K562 (cell line): Measurements from ENCODE around the gene MRPL55. TPM values are rescaled to one million over a fixed set of nuclear protein-coding genes. Genes with fewer than 3 reads are reported as not detected.
A peak's percentile ranks its signal among the peaks of the same experiment; 100 is the strongest.

ENCODE experiments used
- ATAC-seq: fragments of 200-7000 bp; cut with Tn5 transposase; 3 replicates; pipeline ENCODE4 v1.9.1; 2020; ENCODE audit warnings: moderate library complexity
- BruUV-seq: library from RNA; stranded (reverse); fragments of 400-500 nt; replicated peaks from 2 replicates; lab custom pipeline; 2021; lab: Mats Ljungman, UMichigan
- CTCF ChIA-PET: fragments of 300-600 bp; formaldehyde crosslinking; extraction: SDS; loops from one replicate; lab custom pipeline; 2021; ENCODE audit warnings: low intra/inter-chr PET ratio; lab: Yijun Ruan, JAX
- POLR2A ChIA-PET: fragments of 300-600, 350-650 bp; sonication (Branson Sonifier 250); formaldehyde crosslinking; extraction: SDS; loops from one replicate; lab custom pipeline; 2021; ENCODE audit warnings: antibody characterized with exemption, inconsistent platforms; lab: Yijun Ruan, JAX
- DNase-seq, 4 experiments: peaks; one replicate each; pipeline versions ENCODE4 v3.0.0 to v3.0.0-alpha.2; 2011 to 2018; ENCODE audit warnings: low spot score in 3 of 4, mixed read lengths in 3 of 4; ENCODE audit errors: extremely low read depth in 1 of 4
- FAIRE-seq: peaks from 2 replicates; lab custom pipeline; 2011; peaks lifted over from hg19 to GRCh38; lab: Jason Lieb, UNC
- H2AFZ ChIP-seq: 2 replicates; pipeline ENCODE4 v1.6.0; 2011; ENCODE audit warnings: low read depth, low read length, control low read depth, inconsistent platforms
- H3K27ac ChIP-seq: fragments of 200-600 bp; 3 replicates; pipeline ENCODE4 v1.8.0; 2011; ENCODE audit warnings: low read depth, mild to moderate bottlenecking, control low read depth, inconsistent platforms, low read length, moderate library complexity, mixed read lengths; ENCODE audit errors: extremely low read depth
- H3K27me3 ChIP-seq, 2 experiments: fragments of 300-600 bp in 1 of 2; 2 replicates in 1 of 2; 3 replicates in 1 of 2; pipeline versions ENCODE4 v1.6.0 to v1.8.0; 2011; ENCODE audit warnings: inconsistent platforms in 2 of 2, low read length in 2 of 2, mild to moderate bottlenecking in 1 of 2, mixed read lengths in 1 of 2, moderate library complexity in 1 of 2; ENCODE audit not compliant: control insufficient read depth in 2 of 2, insufficient read depth in 2 of 2
- H3K36me3 ChIP-seq: fragments of 300-600 bp; 3 replicates; pipeline ENCODE4 v1.8.0; 2011; ENCODE audit warnings: mild to moderate bottlenecking, low read length, inconsistent platforms; ENCODE audit not compliant: control insufficient read depth, insufficient read depth
- H3K4me1 ChIP-seq, 2 experiments: fragments of 200-600 bp in 1 of 2; replicated peaks in 1 of 2; 2 replicates in 1 of 2; 3 replicates in 1 of 2; pipeline versions ENCODE4 v1.5.1 to v1.8.0; 2011; ENCODE audit warnings: inconsistent platforms in 2 of 2, low read length in 2 of 2, mild to moderate bottlenecking in 1 of 2, mixed read lengths in 1 of 2, moderate library complexity in 1 of 2; ENCODE audit not compliant: control insufficient read depth in 2 of 2, insufficient read depth in 2 of 2
- H3K4me2 ChIP-seq: 2 replicates; pipeline ENCODE4 v1.6.1; 2011; ENCODE audit warnings: low read length, control low read depth, inconsistent platforms, mixed read lengths; ENCODE audit not compliant: insufficient read depth
- H3K4me3 ChIP-seq: fragments of 200-600 bp; sonication (generic), shearing (Covaris generic); 2 replicates; pipeline ENCODE4 v1.5.1; 2016; ENCODE audit warnings: control low read depth, inconsistent platforms
- H3K79me2 ChIP-seq: fragments of 200-600 bp; 3 replicates; pipeline ENCODE4 v1.8.0; 2011; ENCODE audit warnings: low read length, inconsistent platforms; ENCODE audit not compliant: control insufficient read depth, insufficient read depth
- H3K9ac ChIP-seq, 2 experiments: 2 replicates each; pipeline versions ENCODE4 v1.6.0 to v1.6.1; 2011; ENCODE audit warnings: low read depth in 2 of 2, low read length in 2 of 2, control low read depth in 1 of 2, inconsistent platforms in 1 of 2, mild to moderate bottlenecking in 1 of 2, mixed read lengths in 1 of 2; ENCODE audit not compliant: insufficient read depth in 1 of 2
- H3K9me1 ChIP-seq: one replicate; pipeline ENCODE4 v1.6.0; 2011; ENCODE audit warnings: inconsistent platforms, mild to moderate bottlenecking, low read length, moderate library complexity; ENCODE audit not compliant: control insufficient read depth, insufficient read depth
- H3K9me3 ChIP-seq: replicated peaks from 2 replicates; pipeline ENCODE4 v1.5.1; 2011; ENCODE audit warnings: low read depth, low read length, inconsistent platforms; ENCODE audit not compliant: control insufficient read depth, insufficient read depth
- H4K20me1 ChIP-seq: replicated peaks from 2 replicates; pipeline ENCODE4 v1.6.1; 2011; ENCODE audit warnings: low read length, inconsistent platforms, mixed read lengths; ENCODE audit not compliant: control insufficient read depth, insufficient read depth
- CCAR2 ChIP-seq: fragments of 200-400 bp; formaldehyde crosslinking; IDR thresholded peaks from 2 replicates; pipeline ENCODE4 v1.6.1; 2017; ENCODE audit warnings: mild to moderate bottlenecking, low read depth, low read length
- ERF ChIP-seq: fragments of 450-650 bp; formaldehyde crosslinking; IDR thresholded peaks from 2 replicates; pipeline ENCODE4 v1.4.0; 2020; ENCODE audit warnings: mild to moderate bottlenecking, mixed read lengths
- HNRNPL ChIP-seq: fragments of 200-400 bp; formaldehyde crosslinking; IDR thresholded peaks from 2 replicates; pipeline ENCODE4 v1.6.1; 2017; ENCODE audit warnings: low read depth, mild to moderate bottlenecking, low read length
- KDM2B ChIP-seq: fragments of 250-450 bp; sonication (Bioruptor Pico); IDR thresholded peaks from 2 replicates; pipeline ENCODE4 v1.8.0; 2021; ENCODE audit warnings: mild to moderate bottlenecking, moderate library complexity
- KLF16 ChIP-seq: IDR thresholded peaks from 2 replicates; pipeline ENCODE4 v1.6.1; 2016; ENCODE audit warnings: antibody characterized with exemption
- MEIS2 ChIP-seq: fragments of 450-650 bp; IDR thresholded peaks from 2 replicates; pipeline ENCODE4 v1.6.1; 2014; ENCODE audit warnings: mild to moderate bottlenecking; ENCODE audit not compliant: partially characterized antibody
- MYC ChIP-seq, 2 experiments: fragments of 250-450 bp in 1 of 2; sonication (Bioruptor Pico) in 1 of 2; IDR thresholded peaks; 2 replicates each; pipeline versions ENCODE4 v1.5.1 to v1.6.1; 2012 to 2021; ENCODE audit warnings: low read depth in 2 of 2, borderline replicate concordance in 1 of 2, improper control_type of control experiment in 1 of 2, low read length in 1 of 2, mild to moderate bottlenecking in 1 of 2, moderate library complexity in 1 of 2
- POLR2AphosphoS5 ChIP-seq: IDR thresholded peaks from 2 replicates; pipeline ENCODE4 v1.6.1; 2011; ENCODE audit warnings: mild to moderate bottlenecking, low read depth, low read length, moderate library complexity; ENCODE audit not compliant: control insufficient read depth, insufficient read depth
- SMAD1 ChIP-seq: fragments of 150-350 bp; IDR thresholded peaks from 2 replicates; pipeline ENCODE4 v1.6.1; 2014; ENCODE audit warnings: low read length, low read depth; ENCODE audit not compliant: partially characterized antibody
- SP2 ChIP-seq: IDR thresholded peaks from 2 replicates; pipeline ENCODE4 v1.6.1; 2011; ENCODE audit warnings: mild to moderate bottlenecking, low read depth, low read length, moderate library complexity; ENCODE audit not compliant: poor library complexity, severe bottlenecking; ENCODE audit errors: extremely low read depth
- TAF1 ChIP-seq: IDR thresholded peaks from 2 replicates; pipeline ENCODE4 v1.6.1; 2011; ENCODE audit warnings: mild to moderate bottlenecking, low read length, moderate library complexity; ENCODE audit not compliant: insufficient read depth, control insufficient read depth, severe bottlenecking; ENCODE audit errors: extremely low read depth
- TGIF2 ChIP-seq: sonication (generic); formaldehyde crosslinking; IDR thresholded peaks from 2 replicates; pipeline ENCODE4 v1.8.1; 2022; ENCODE audit warnings: mild to moderate bottlenecking, missing genetic modification reagents, moderate library complexity
- TRIM28 ChIP-seq: fragments of 450-650 bp; IDR thresholded peaks from 2 replicates; pipeline ENCODE4 v1.6.1; 2017
- TSC22D4 ChIP-seq: fragments of 450-650 bp; IDR thresholded peaks from 2 replicates; pipeline ENCODE4 v1.6.1; 2016; ENCODE audit warnings: missing genetic modification characterization, missing biosample characterization, control low read depth
- ZC3H11A ChIP-seq: IDR thresholded peaks from 2 replicates; pipeline ENCODE4 v1.6.1; 2012; ENCODE audit warnings: low read depth, low read length, improper control_type of control experiment
- ZNF174 ChIP-seq: fragments of 250-450 bp; sonication (Bioruptor Pico); IDR thresholded peaks from 2 replicates; pipeline ENCODE4 v1.4.0; 2020; ENCODE audit warnings: mild to moderate bottlenecking
- ZNF316 ChIP-seq: fragments of 450-650 bp; IDR thresholded peaks from 2 replicates; pipeline ENCODE4 v1.6.1; 2016
- ZNF431 ChIP-seq: sonication (generic); formaldehyde crosslinking; IDR thresholded peaks from 2 replicates; pipeline ENCODE4 v1.8.0; 2022; ENCODE audit warnings: mild to moderate bottlenecking, missing genetic modification reagents
- ZNF445 ChIP-seq: fragments of 250-450 bp; sonication (Bioruptor Pico); IDR thresholded peaks from 2 replicates; pipeline ENCODE4 v1.4.0; 2020; ENCODE audit warnings: low read depth, mild to moderate bottlenecking, moderate library complexity
- WGBS: fragments of 100-300 bp; shearing (Covaris generic); methylation state at CpG from one replicate; pipeline ENCODE4 v1.1.6; 2016; ENCODE audit warnings: low coverage, mixed read lengths; ENCODE audit not compliant: insufficient coverage; ENCODE audit errors: missing lambda C conversion rate; 5-methylcytosine and 5-hydroxymethylcytosine counted together
- in situ Hi-C: fragments of 300-500 bp; cut with MboI; formaldehyde crosslinking; loops from 4 replicates; pipeline ENCODE4 v1.15.0; 2018; ENCODE audit warnings: inconsistent platforms, mixed read lengths
- intact Hi-C: fragments of 100-400 bp; cut with micrococcal nuclease; formaldehyde crosslinking; loops from 2 replicates; pipeline ENCODE4 v1.14.2; 2022
- polyA plus RNA-seq, 8 experiments: library from polyadenylated mRNA; depleted of rRNA in 4 of 8; stranded (reverse) in 5 of 8; unstranded in 3 of 8; fragments of >200 nt; fragmentation: Nextera tagmentation in 2 of 8; fragmentation: Illumina TruSeq in 1 of 8; extraction: Ambion mirVana in 2 of 8; extraction: Trizol in 1 of 8; gene quantifications; 2 replicates each; pipeline versions ENCODE4 v1.2.1 to v1.2.3, GENCODE V29; 2011 to 2014; ENCODE audit warnings: inconsistent platforms in 1 of 8, missing spikeins in 1 of 8
- total RNA-seq, 7 experiments: library from RNA; depleted of rRNA in 6 of 7; stranded (reverse); fragments of >200 nt in 6 of 7; fragmentation: Illumina TruSeq in 2 of 7; extraction: Trizol in 2 of 7; gene quantifications; 2 replicates each; pipeline versions ENCODE4 v1.2.1 to v1.2.3, GENCODE V29; 2011 to 2021; ENCODE audit warnings: low replicate concordance in 1 of 7
- TF ChIP-seq, protein P1 (sequence below), 3 experiments: IDR thresholded peaks in 2 of 3; conservative IDR thresholded peaks in 1 of 3; 2 replicates each; pipeline ENCODE4 v1.5.1; 2011 to 2012; ENCODE audit warnings: low read length in 3 of 3, mild to moderate bottlenecking in 3 of 3, control low read depth in 2 of 3, improper control_type of control experiment in 1 of 3, inconsistent platforms in 1 of 3, low read depth in 1 of 3, mixed read lengths in 1 of 3, moderate library complexity in 1 of 3; ENCODE audit not compliant: insufficient read depth in 2 of 3

MRPL55 gene
- total and polyA plus RNA-seq, 9 of the 15 experiments (the other 6 are each of a cell fraction or from before 2014, with no cell fraction given): 34.9 to 228 (median 81.0) TPM

- Histone ChIP-seq H3K4me1 (peaks cover 48 to 62% of the 10 kb centered on the region in 2 experiments; a peak in 4 of 5 replicates), H3K4me2 (peak within 1 kb of the TSS; percentile 92), H3K9me3 (no peaks in the 10 kb centered on the region), H3K27me3 (no peaks in the 10 kb centered on the region), H3K27ac (peak within 1 kb of the TSS; percentile 96), H3K4me3 (peak within 1 kb of the TSS; percentile 92), H2AFZ (peak within 1 kb of the TSS; percentile 90), H4K20me1 (peaks cover 44% of the 10 kb centered on the region), H3K9ac (peak within 1 kb of the TSS; percentile 93 to 98), H3K79me2 (peaks cover 50% of the 10 kb centered on the region), H3K36me3 (peaks cover 24% of the 10 kb centered on the region; the same call in 2 of the 3 replicates), H3K9me1 (peaks cover 14% of the 10 kb centered on the region)
- DNase-seq: peak; percentile 96 to 100 (median 98)
- POLR2A ChIA-PET: interaction anchor here (0.5 to 2.7 kb wide), 12 partner anchors 9 to 65 kb away, joined by 3 to 11 read pairs (median 4); partner anchors contain the start of genes GJC2 and IBA57
- in situ Hi-C loops (loop anchor here (5.0 kb wide), 1 partner anchor 367 kb away; no protein-coding TSS in a partner anchor), intact Hi-C loops (loop anchor here (1.0 to 2.0 kb wide), 2 partner anchors 26 to 55 kb away; no protein-coding TSS in a partner anchor)
- WGBS: under 1% methylated on average over 91 of the region's 95 CpGs
- CTCF ChIA-PET: interaction anchor here (0.9 kb wide), 1 partner anchor 57 kb away, joined by 3 read pairs; the partner anchor contains the start of gene ARF1
- peak; percentile 97 for FAIRE-seq
- BruUV-seq: TSS peak; percentile 69
- ATAC-seq: peak; percentile 89
- peak; percentile 89 for TF ChIP-seq POLR2AphosphoS5
- TF ChIP-seq HNRNPL: peak; percentile 84; the same call in 1 of the 2 replicates
- TF ChIP-seq MEIS2: peak; percentile 96
- peak; percentile 96 for TF ChIP-seq KLF16
- TF ChIP-seq ZC3H11A: 0 out of 2 replicates have a peak, but pooled peaks have one; percentile 51
- TF ChIP-seq ZNF316: no peak; the same call in 1 of the 2 replicates
- no peak for TF ChIP-seq SP2
- TF ChIP-seq TSC22D4 (tag): no peak
- TF ChIP-seq MYC (IDR thresholded peaks at IDR 0.05; ENCODE audit: low read depth, low read length): peak; percentile 77; the same call in 1 of the 2 replicates
- no peak for TF ChIP-seq MYC (CRISPR knock-in tag; IDR thresholded peaks at IDR 0.05; ENCODE audit: borderline replicate concordance, low read depth)
- no peak for TF ChIP-seq ZNF445 (CRISPR knock-in tag)
- no peak for TF ChIP-seq SMAD1
- TF ChIP-seq ERF (CRISPR knock-in tag): peak; percentile 87
- TF ChIP-seq TAF1: peak; percentile 71
- peak; percentile 71; the same call in 1 of the 2 replicates for TF ChIP-seq TGIF2 (CRISPR knock-in tag)
- TF ChIP-seq TRIM28: no peak
- TF ChIP-seq KDM2B (CRISPR knock-in tag): peak; percentile 85; the same call in 1 of the 2 replicates
- no peak for TF ChIP-seq ZNF431
- TF ChIP-seq, protein P1, sequence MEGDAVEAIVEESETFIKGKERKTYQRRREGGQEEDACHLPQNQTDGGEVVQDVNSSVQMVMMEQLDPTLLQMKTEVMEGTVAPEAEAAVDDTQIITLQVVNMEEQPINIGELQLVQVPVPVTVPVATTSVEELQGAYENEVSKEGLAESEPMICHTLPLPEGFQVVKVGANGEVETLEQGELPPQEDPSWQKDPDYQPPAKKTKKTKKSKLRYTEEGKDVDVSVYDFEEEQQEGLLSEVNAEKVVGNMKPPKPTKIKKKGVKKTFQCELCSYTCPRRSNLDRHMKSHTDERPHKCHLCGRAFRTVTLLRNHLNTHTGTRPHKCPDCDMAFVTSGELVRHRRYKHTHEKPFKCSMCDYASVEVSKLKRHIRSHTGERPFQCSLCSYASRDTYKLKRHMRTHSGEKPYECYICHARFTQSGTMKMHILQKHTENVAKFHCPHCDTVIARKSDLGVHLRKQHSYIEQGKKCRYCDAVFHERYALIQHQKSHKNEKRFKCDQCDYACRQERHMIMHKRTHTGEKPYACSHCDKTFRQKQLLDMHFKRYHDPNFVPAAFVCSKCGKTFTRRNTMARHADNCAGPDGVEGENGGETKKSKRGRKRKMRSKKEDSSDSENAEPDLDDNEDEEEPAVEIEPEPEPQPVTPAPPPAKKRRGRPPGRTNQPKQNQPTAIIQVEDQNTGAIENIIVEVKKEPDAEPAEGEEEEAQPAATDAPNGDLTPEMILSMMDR (IDR thresholded peaks at IDR 0.05 in 2 of 3, conservative IDR thresholded peaks at IDR 0.05 in 1 of 3; ENCODE audit: insufficient read depth in 2 of 3, low read depth in 1 of 3, low read length in 3 of 3): peak; percentile 49 to 80 (median 54)
- TF ChIP-seq ZNF174: no peak
- no peak for TF ChIP-seq CCAR2
Observed at GRCh38 chr1:228139931-228140723, 31.0 kb upstream of the MRPL55 start, which contains the start of gene GUK1. Gene GUK1 (plus strand): TSS chr1:228140279. CDS start chr1:228140303, 24 bp downstream.
